Caco-2 (cell line): ENCODE results near the gene TMEM53. TPM values are rescaled to one million over a fixed set of nuclear protein-coding genes. Genes with fewer than 3 reads are reported as not detected.

Source experiments
- BruUV-seq: library from RNA; stranded (reverse); fragments of 400-500 nt; replicated peaks from 2 replicates; lab custom pipeline; 2021; lab: Mats Ljungman, UMichigan
- CTCF ChIA-PET: fragments of 300-600 bp; sonication (Branson Sonifier 250); formaldehyde crosslinking; loops from one replicate; lab custom pipeline; 2022; ENCODE audit warnings: antibody characterized with exemption; lab: Charles Lee
- POLR2A ChIA-PET: fragments of 300-600 bp; sonication (Branson Sonifier 250); formaldehyde crosslinking; loops from one replicate; lab custom pipeline; 2022; ENCODE audit warnings: antibody characterized with exemption; lab: Charles Lee
- DNase-seq, 2 experiments: peaks; one replicate each; pipeline versions ENCODE4 v3.0.0 to v3.0.0-alpha.2; 2020 to 2022
- H3K27me3 ChIP-seq: replicated peaks from 2 replicates; pipeline ENCODE4 v1.6.0; 2011; ENCODE audit warnings: low read length; ENCODE audit not compliant: control insufficient read depth, insufficient read depth
- H3K36me3 ChIP-seq: 2 replicates; pipeline ENCODE4 v1.5.1; 2011; ENCODE audit warnings: low read length; ENCODE audit not compliant: control insufficient read depth, insufficient read depth
- H3K4me1 ChIP-seq: fragments of 250-450 bp; sonication (Bioruptor Pico); 2 replicates; pipeline ENCODE4 v1.5.1; 2020; ENCODE audit warnings: mild to moderate bottlenecking
- H3K4me3 ChIP-seq: 2 replicates; pipeline ENCODE4 v1.5.1; 2011; ENCODE audit warnings: low read depth, mild to moderate bottlenecking, control low read depth, low read length
- H3K9me3 ChIP-seq: fragments of 250-450 bp; sonication (Bioruptor Pico); 2 replicates; pipeline ENCODE4 v1.5.1; 2020; ENCODE audit warnings: mild to moderate bottlenecking, moderate library complexity
- H3K27ac Mint-ChIP-seq: one replicate; pipeline ENCODE4 v1.8.0; 2022; ENCODE audit warnings: mixed read lengths; ENCODE audit not compliant: unreplicated experiment
- H3K27me3 Mint-ChIP-seq: one replicate; pipeline ENCODE4 v1.8.0; 2022; ENCODE audit warnings: mixed read lengths; ENCODE audit not compliant: insufficient read depth, unreplicated experiment
- H3K36me3 Mint-ChIP-seq: one replicate; pipeline ENCODE4 v1.8.0; 2022; ENCODE audit warnings: mild to moderate bottlenecking, mixed read lengths; ENCODE audit not compliant: insufficient read depth, unreplicated experiment
- H3K4me1 Mint-ChIP-seq: one replicate; pipeline ENCODE4 v1.8.0; 2022; ENCODE audit warnings: low read depth, mixed read lengths; ENCODE audit not compliant: unreplicated experiment
- H3K4me3 Mint-ChIP-seq: one replicate; pipeline ENCODE4 v1.8.0; 2022; ENCODE audit warnings: mild to moderate bottlenecking, moderate library complexity, mixed read lengths; ENCODE audit not compliant: unreplicated experiment
- H3K9me3 Mint-ChIP-seq: one replicate; pipeline ENCODE4 v1.8.0; 2022; ENCODE audit warnings: mixed read lengths; ENCODE audit not compliant: unreplicated experiment
- CTCF ChIP-seq, 2 experiments: fragments of 200-600 bp in 1 of 2; IDR thresholded peaks; 1 replicate in 1 of 2; 2 replicates in 1 of 2; pipeline versions ENCODE4 v1.5.1 to v1.8.0; 2011 to 2022; ENCODE audit warnings: antibody characterized with exemption in 1 of 2, control low read depth in 1 of 2, inconsistent platforms in 1 of 2, low read depth in 1 of 2, low read length in 1 of 2, mild to moderate bottlenecking in 1 of 2, moderate library complexity in 1 of 2; ENCODE audit not compliant: insufficient read depth in 1 of 2, severe bottlenecking in 1 of 2, unreplicated experiment in 1 of 2
- intact Hi-C: fragments of 100-400 bp; cut with micrococcal nuclease; formaldehyde crosslinking; loops from one replicate; pipeline ENCODE4 v1.10.0; 2022; ENCODE audit not compliant: unreplicated experiment
- total RNA-seq: library from RNA; stranded (reverse); gene quantifications from 2 replicates; pipeline ENCODE4 v1.2.3, GENCODE V29; 2022

The TMEM53 gene
- total RNA-seq, 1 experiment from 2014 or later = 4.4 TPM

GRCh38 chr1:44717156-44717555 lies 42.9 kb upstream of the TMEM53 start:
- POLR2A ChIA-PET = no interaction called here
- intact Hi-C loops = no loop called here
- Mint-ChIP-seq H3K4me1 (no peaks in the 10 kb centered on the region), H3K27ac (no peak overlapping the region), H3K9me3 (no peaks in the 10 kb centered on the region), H3K27me3 (no peaks in the 10 kb centered on the region), H3K4me3 (no peak overlapping the region), H3K36me3 (peaks cover 12% of the 10 kb centered on the region)
- Histone ChIP-seq H3K27me3 (no peaks in the 10 kb centered on the region), H3K36me3 (no peaks in the 10 kb centered on the region), H3K4me3 (no peak overlapping the region), H3K9me3 (no peaks in the 10 kb centered on the region), H3K4me1 (0 out of 2 replicates have a peak, but pooled peaks cover 6% of the 10 kb centered on the region)
- no TSS peak for BruUV-seq
- CTCF ChIA-PET = interaction anchor here (0.5 to 0.7 kb wide), 2 partner anchors 17 to 66 kb away, joined by 3 to 5 read pairs; no protein-coding TSS in a partner anchor
- no peak for DNase-seq
- TF ChIP-seq CTCF (IDR thresholded peaks at IDR 0.05; ENCODE audit: insufficient read depth in 1 of 2, low read depth in 1 of 2, low read length in 1 of 2, severe bottlenecking in 1 of 2, unreplicated experiment in 1 of 2) = no peak

DNA sequence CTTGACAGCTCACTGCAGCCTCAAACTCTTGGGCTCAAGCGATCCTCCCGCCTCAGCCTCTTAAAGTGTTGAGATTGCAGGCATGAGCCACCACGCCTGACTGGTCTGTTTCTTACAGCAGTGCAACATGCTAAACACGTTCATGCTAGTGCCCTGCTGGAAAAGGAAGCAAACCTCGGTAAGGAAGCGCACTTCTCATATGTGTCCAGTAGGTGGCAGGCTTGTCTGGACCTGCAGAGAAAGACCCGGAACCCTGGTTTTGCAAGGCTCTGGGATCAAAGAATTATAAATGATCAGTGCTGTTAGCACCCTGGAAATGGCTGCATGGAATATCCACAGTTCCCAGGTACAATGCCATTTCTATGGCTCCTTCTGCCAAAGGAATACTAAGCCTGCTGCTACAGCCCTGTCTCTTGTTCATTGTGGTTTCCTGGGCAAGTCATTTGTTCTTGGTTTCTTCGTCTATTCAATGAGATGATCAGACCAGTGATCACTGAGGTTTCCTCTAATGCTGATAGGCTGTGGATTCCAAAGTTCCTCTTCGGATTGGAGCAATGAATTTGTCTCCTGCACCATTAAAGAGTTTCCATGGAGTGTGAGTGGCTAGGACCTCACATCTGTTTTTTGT lies 40.8 kb upstream of the TMEM53 start:
- no peak overlapping the region for H3K4me3 ChIP-seq
- H3K27me3 ChIP-seq = no peaks in the 10 kb centered on the region
- H3K4me1 Mint-ChIP-seq = no peaks in the 10 kb centered on the region
- POLR2A ChIA-PET = no interaction called here
- no peaks in the 10 kb centered on the region for H3K9me3 ChIP-seq
- no peak overlapping the region for H3K4me3 Mint-ChIP-seq
- no TSS peak for BruUV-seq
- peaks cover 4% of the 10 kb centered on the region for H3K36me3 Mint-ChIP-seq
- H3K4me1 ChIP-seq = 0 out of 2 replicates have a peak, but pooled peaks cover 6% of the 10 kb centered on the region
- no peaks in the 10 kb centered on the region for H3K36me3 ChIP-seq
- no peak overlapping the region for H3K27ac Mint-ChIP-seq
- no peaks in the 10 kb centered on the region for H3K9me3 Mint-ChIP-seq
- CTCF ChIA-PET = no interaction called here
- peak; percentile 77 to 78 for TF ChIP-seq CTCF (IDR thresholded peaks at IDR 0.05; ENCODE audit: insufficient read depth in 1 of 2, low read depth in 1 of 2, low read length in 1 of 2, severe bottlenecking in 1 of 2, unreplicated experiment in 1 of 2)
- peak; percentile 57 to 73 for DNase-seq
- intact Hi-C loops = no loop called here
- H3K27me3 Mint-ChIP-seq = no peaks in the 10 kb centered on the region

DNA sequence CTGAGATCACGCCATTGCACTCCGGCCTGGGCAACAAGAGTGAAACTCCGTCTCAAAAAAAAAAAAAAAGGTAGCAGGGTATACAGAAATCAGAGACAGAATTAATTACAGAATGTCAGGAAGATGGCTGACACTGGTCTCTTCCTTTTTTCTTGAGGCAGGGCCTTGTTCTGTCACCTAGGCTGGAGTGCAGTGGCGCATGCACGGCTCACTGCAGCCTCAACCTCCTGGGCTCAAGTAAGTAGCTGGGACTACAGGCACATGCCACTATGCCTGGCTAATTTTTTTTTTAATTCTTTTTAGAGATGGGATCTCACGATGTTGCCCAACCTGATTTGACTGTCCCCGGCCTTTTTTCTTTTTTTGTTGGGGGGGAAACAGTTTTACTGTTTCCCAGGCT lies 40.3 kb upstream of the TMEM53 start:
- Mint-ChIP-seq H3K27me3 (no peaks in the 10 kb centered on the region), H3K4me1 (no peaks in the 10 kb centered on the region), H3K27ac (no peak overlapping the region), H3K9me3 (no peaks in the 10 kb centered on the region), H3K36me3 (peaks cover 4% of the 10 kb centered on the region), H3K4me3 (no peak overlapping the region)
- H3K4me1 ChIP-seq = 0 out of 2 replicates have a peak, but pooled peaks cover 6% of the 10 kb centered on the region
- intact Hi-C loops = no loop called here
- H3K27me3 ChIP-seq = no peaks in the 10 kb centered on the region
- no peaks in the 10 kb centered on the region for H3K9me3 ChIP-seq
- no peak overlapping the region for H3K4me3 ChIP-seq
- BruUV-seq = no TSS peak
- ChIA-PET POLR2A (no interaction called here), CTCF (no interaction called here)
- TF ChIP-seq CTCF (IDR thresholded peaks at IDR 0.05; ENCODE audit: insufficient read depth in 1 of 2, low read depth in 1 of 2, low read length in 1 of 2, severe bottlenecking in 1 of 2, unreplicated experiment in 1 of 2) = no peak
- no peak for DNase-seq
- no peaks in the 10 kb centered on the region for H3K36me3 ChIP-seq
